RWPE1 (cell line): ENCODE data around the gene LPCAT3.

Experiments
- CTCF ChIA-PET: fragments of 350-600 bp; sonication (Branson Sonifier 250); formaldehyde crosslinking; extraction: SDS; loops from one replicate; lab custom pipeline; 2021; lab: Yijun Ruan, JAX
- POLR2A ChIA-PET: fragments of 400-600 bp; formaldehyde crosslinking; extraction: SDS; loops from one replicate; lab custom pipeline; 2020; ENCODE audit warnings: antibody characterized with exemption; ENCODE audit not compliant: low non-redundant PET; lab: Yijun Ruan, JAX
- DNase-seq: peaks from one replicate; pipeline ENCODE4 v3.0.0; 2012; ENCODE audit warnings: low spot score
- H3K27ac ChIP-seq: fragments of 450-650 bp; 2 replicates; pipeline ENCODE4 v1.5.1; 2017
- CTCF ChIP-seq: fragments of 450-650 bp; conservative IDR thresholded peaks from 2 replicates; pipeline ENCODE4 v1.5.1; 2017; ENCODE audit warnings: low read depth, mild to moderate bottlenecking

Gene LPCAT3

DNA sequence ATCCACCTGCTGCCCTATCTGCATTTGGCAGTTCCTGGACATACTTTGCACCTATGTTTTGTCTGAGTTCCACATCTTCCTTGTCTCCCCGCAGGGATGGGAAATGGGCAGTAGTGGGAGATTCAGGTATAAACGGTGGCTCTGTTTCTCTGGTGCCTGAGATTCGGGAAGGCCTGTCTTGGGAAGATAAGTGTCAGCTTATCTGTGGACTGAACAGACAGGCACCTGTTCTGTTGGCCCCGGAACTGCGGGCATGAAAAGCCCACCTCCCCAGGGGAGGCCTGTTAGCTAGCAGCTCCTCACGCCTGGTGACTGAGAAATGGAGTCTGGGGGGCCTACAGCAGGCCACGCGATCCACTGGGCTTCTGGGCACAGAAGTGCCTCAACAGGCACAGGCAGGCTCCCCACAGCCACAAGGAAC, 53.7 kb downstream of the LPCAT3 start:
- CTCF ChIA-PET = interaction anchor here (0.6 to 2.7 kb wide), 6 partner anchors 10 to 144 kb away, joined by 3 to 14 read pairs (median 3); partner anchors contain the start of gene RNU7-1
- H3K27ac ChIP-seq = peak overlapping the region; percentile 72
- no peak for DNase-seq
- POLR2A ChIA-PET = interaction anchor here (0.6 to 2.1 kb wide), 5 partner anchors 17 to 673 kb away, joined by 3 to 17 read pairs (median 3); partner anchors contain the start of genes C12orf57 and RNU7-1
- TF ChIP-seq CTCF = no peak

DNA sequence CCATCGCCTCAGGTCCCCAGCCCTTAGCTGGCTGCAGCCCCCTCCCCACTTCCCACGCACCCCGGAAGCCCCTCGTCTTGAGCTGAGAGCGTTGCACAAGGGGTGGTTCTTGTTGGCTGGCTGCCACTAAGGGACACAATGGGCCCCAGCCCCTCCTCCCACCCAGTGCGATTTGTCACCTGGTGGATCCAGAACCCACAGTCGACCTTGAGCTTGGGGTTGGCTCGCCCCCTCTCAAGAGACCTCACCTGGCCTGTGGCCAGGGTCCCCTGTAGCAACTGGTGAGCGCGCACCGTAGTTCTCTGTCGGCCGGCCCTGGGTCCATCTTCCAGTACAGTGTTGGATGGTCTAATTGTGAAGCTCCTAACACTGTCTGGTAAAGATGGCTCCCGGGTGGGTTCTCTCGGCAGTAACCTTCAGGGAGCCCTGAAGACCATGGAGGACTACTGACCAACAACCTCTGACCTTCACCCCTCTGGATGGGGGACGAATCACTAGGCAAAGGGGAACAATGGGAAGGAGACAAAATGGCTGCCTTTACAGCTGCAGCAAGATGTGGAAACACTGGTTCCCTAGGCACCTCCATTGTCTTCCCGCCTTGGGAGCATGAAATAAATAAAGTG, 54.4 kb downstream of the LPCAT3 start:
- no peak for DNase-seq
- ChIA-PET CTCF (interaction anchor here (0.5 to 2.7 kb wide), 5 partner anchors 12 to 144 kb away, joined by 3 to 14 read pairs (median 5); no protein-coding TSS in a partner anchor), POLR2A (interaction anchor here (0.6 to 2.1 kb wide), 5 partner anchors 16 to 800 kb away, joined by 3 to 17 read pairs (median 3); partner anchors contain the start of genes C12orf57 and RNU7-1)
- TF ChIP-seq CTCF = no peak
- peak overlapping the region; percentile 72 for H3K27ac ChIP-seq

DNA sequence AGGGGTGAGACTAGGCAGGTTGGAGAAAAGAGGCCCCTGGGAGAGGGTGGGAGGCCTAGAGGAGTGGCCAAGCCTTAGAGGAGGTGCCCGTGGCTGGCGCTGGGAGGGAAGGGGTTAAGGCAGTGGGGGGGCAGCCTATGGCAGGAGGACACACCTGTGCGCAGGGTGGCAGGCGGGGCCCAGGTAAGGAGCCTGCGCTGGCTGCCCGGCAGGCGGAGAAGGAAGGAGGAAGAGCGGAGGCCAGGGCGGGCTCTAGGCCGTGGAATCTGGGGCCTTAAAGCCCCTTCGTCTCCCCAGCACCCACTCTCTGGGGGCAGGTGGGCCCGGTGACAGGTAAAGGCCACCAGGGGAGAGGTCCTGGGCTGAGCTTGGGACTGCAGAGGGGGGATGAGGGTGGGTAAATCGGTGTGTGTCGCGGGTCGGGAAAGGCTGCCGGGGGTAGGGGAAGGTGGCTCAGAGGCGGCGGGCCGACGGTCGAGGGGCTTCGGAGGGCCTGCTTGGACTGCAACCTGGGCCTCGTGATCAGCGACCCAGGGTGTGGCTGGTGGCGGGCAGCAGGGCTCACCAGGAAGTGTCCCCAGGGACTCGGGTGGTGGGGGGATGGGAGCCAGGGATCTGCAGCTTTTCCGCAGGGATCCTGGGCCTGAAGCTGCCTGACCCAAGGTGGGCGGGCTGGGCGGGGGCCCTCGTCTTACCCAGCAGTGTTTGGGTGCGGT, 55.1 kb downstream of the LPCAT3 start:
- TF ChIP-seq CTCF = no peak
- peak overlapping the region; percentile 72 for H3K27ac ChIP-seq
- ChIA-PET CTCF (interaction anchor here (0.5 to 2.7 kb wide), 3 partner anchors 11 to 18 kb away, joined by 5 to 14 read pairs (median 14); partner anchors contain the start of genes C12orf57 and RNU7-1), POLR2A (interaction anchor here (1.2 to 2.7 kb wide), 5 partner anchors 17 to 34 kb away, joined by 5 to 24 read pairs (median 12); partner anchors contain the start of genes C12orf57 and RNU7-1)
- DNase-seq = peak; percentile 88

DNA sequence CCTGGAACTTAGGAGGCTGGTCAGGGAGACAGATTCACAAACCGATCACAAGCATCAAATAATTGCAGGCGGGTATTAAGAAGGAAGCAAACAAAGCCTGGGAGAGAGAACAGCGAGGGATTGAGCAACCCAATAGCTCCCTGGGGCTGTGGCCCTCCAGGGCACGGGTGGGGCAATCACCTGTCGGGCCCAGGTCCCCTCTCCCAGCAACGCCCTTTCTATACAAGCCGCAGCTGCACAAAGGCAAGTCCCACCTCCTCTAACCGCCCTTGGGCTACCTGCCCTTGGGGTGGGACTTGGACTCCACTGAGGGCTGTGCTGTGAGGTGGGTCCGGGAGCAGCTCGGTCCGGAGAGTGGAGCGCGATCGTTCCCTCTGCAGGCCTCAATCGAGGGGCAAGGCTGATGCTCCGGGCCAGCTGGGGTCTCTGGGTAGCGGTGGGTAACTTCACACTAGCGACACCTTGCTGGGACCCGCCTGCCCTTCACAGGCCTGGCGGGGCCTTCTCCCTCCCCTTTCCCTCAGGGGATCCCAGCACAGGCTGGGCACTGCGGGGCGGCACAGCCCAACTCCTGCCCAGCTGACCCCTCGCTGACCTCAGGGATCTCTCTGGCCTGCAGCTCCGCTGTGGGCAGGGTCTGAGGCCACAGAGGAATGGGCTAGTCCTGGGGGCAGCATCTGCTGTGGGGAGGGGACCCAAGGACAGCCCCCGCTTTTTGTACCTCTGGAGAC, 55.8 kb downstream of the LPCAT3 start:
- ChIA-PET CTCF (interaction anchor here (0.7 to 2.5 kb wide), 5 partner anchors 10 to 213 kb away, joined by 3 to 14 read pairs (median 6); partner anchors contain the start of genes C12orf57, C1RL and RNU7-1), POLR2A (interaction anchor here (1.2 to 2.7 kb wide), 3 partner anchors 16 to 33 kb away, joined by 5 to 24 read pairs (median 12); partner anchors contain the start of genes C12orf57 and RNU7-1)
- TF ChIP-seq CTCF = no peak
- DNase-seq = no peak
- peak overlapping the region; percentile 72 for H3K27ac ChIP-seq

DNA sequence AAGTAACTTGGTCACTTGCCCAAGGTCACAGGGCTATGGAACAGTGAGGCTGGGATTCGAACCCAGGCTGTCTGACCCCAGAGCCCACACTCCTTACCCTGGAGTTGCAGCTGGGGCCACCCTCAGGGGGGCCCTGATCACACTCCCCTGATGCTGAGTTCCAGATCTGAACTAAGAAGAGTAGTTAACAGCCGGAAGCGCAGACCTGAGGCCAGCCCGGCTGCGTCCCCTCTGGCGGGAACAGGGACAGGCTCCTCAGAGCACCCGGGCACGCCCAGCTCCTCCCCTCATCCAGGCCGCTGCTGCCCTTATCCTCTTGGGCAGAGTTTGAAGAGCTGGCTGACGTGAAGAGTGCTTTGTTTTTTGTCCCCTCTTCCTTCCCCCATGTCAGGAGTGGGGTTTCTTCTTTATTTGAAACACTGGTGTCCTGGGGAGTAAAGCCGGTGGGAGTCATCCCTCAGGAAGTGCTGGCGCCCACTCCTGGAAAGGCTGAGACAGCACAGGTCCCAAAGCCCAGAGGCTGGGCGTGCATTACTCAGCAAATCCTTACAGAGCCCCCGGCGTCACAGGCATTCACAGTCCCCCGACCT, 56.5 kb downstream of the LPCAT3 start:
- H3K27ac ChIP-seq = peak overlapping the region; percentile 72
- ChIA-PET POLR2A (interaction anchor here (1.2 to 2.7 kb wide), 3 partner anchors 16 to 33 kb away, joined by 5 to 24 read pairs (median 12); partner anchors contain the start of genes C12orf57 and RNU7-1), CTCF (interaction anchor here (0.7 to 2.5 kb wide), 5 partner anchors 9 to 214 kb away, joined by 3 to 14 read pairs (median 6); partner anchors contain the start of genes C12orf57, C1RL and RNU7-1)
- DNase-seq = peak; percentile 39
- TF ChIP-seq CTCF = 0 out of 2 replicates have a peak, but pooled peaks have one; percentile 8
